Amniotic stem cell (primary cell): ENCODE results near the gene CLINT1.
A peak's percentile ranks its signal among the peaks of the same experiment; 100 is the strongest.

Source experiments
- DNase-seq: peaks from one replicate; lab custom pipeline; 2025; lab: John Stamatoyannopoulos, UW

The CLINT1 gene

DNA sequence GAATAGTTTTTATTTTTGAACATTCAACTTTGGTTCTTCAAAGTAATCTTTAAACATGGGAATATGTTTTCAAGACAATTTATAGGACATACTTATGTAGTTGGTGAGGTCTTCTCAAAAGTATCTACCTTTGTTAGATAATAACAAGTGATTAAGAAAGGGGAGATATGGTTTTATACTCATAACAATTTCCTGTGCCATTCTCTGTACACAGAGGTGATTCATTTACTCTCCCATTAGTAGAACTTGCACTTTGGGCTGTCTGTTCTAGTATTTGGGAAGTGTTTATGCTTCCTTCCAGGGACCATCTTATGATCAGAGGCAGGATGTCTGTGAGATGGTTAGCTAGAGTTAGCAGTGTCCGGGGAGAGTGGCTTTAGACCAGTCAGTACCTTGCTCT is 100.2 kb downstream of the CLINT1 start:
- DNase-seq, result no peak

DNA sequence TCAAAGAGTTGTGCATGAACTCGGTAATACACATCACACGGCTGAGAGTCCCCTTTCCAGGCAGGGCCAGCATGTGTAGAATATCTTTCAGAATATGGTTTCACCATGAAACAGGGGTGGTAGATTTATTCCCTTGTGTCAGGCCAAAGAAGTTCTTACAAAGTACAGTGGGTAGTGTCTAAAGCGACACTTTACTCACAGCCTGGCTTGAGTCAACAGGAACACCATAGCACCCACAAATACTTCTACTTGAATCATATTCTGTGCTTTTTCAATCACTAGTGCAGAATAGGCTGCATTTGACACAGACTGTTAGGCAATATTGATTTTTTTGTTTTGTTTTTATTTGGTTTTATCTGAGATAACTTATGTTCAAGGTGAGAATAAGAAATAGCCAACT is 102.8 kb downstream of the CLINT1 start:
- DNase-seq, result no peak

DNA sequence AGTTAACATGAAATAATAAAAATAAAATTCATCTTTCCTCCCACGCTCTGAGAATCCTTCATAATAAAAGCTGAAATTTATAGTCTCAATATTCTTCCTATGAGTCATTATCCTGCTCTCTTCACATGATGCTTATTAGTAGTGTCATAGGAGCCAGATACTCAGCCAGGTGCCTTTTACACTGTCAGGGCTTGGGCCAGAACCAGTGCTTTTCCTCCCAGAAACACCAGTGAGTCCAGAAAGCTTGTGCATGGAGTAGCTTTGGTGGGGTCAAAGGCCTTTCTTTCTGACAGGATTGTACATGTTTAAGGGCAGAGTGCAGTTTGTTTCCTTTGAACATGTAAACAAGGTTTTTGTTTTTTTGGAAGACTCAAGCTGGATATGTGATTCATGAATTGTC is 108.6 kb downstream of the CLINT1 start:
- no peak for DNase-seq

DNA sequence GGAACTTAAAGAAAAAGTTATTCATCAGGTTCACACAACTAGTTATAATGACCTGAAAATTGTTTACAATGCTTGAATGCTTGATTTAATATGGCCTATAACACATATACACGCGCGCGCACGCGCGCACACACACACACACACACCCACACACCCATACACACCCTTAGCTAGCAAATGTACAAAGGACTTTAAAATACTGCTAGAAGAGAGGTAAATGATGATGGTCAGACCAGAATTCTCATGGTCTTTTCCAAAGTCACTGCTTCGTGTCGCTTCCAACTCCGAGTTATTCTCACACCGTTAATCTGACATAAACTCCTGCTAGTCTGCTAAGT is 109.5 kb downstream of the CLINT1 start:
- DNase-seq, result no peak

DNA sequence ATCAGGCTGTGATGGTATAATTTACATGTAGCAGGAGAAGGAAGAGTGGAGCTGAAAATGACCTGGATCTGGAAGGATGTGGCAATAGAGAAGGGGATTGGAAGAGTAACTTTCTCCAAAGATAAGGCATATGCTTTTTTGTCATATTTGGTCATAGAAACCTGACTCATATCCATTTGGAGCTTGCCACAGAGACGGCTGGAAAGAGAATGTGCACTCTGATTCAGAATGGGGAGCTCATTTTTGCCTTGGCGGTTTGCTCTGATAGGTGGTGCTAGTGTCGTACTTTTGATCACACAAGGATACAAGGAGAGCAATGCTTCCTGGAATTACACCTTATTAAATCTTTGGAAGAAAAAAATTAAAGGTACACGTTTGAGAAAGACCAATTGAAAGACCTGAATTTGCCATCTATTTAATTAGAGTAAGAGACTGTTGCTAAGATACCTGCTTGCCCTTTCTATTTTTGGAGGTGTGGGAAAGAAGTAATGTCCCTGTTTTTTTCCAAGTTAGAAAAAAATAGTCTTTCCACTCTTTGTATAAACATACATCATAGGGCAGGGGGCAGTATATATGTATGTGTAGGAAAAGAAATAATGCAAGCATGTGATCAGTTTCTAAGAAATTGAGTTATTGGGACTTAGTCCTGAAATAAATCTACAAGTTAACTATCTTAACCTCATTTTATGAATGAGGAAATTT is 110.0 kb downstream of the CLINT1 start:
- DNase-seq, result peak; percentile 46

DNA sequence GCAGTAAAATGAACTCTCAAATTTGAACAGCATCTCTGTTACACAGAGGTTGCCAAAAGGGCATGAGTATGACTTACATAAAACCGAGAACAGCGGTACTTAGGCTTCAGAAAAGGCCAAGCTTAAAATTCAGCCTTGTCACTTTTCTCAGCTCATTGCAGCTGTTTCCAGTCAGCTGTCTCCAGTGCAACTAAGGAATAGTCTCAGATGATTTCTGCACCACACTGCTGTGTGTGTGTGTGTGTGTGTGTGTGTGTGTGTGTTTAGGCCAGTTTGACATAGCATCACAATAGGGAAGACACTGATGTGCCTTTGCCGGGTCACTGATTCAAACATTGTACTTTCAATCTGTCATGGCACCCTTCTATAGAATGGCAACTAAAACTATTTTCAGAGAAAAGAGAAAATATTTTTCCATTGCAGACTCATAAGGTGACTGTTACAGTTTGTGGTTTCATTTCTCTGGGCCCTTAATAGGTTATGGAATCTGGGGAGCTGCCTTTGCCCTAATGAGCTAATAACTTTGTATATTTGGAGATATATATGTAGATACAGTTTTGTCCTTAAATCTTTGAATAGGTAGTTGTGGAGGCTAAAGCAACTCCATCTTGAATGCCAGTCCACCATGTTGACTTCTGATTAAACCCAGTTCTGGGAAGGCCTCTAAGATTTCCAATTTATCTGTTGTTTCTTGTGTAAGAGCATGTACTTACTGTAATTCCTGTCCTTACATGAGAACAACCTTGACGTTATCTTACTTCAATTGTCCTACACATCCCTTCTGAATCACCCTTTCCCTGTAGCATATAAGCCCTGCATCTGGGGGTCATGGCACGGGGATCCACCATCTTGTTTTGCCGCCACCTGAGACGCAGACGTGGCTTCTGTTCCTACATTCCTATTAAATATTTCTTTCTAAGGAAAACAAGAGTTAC is 110.9 kb downstream of the CLINT1 start:
- no peak for DNase-seq

DNA sequence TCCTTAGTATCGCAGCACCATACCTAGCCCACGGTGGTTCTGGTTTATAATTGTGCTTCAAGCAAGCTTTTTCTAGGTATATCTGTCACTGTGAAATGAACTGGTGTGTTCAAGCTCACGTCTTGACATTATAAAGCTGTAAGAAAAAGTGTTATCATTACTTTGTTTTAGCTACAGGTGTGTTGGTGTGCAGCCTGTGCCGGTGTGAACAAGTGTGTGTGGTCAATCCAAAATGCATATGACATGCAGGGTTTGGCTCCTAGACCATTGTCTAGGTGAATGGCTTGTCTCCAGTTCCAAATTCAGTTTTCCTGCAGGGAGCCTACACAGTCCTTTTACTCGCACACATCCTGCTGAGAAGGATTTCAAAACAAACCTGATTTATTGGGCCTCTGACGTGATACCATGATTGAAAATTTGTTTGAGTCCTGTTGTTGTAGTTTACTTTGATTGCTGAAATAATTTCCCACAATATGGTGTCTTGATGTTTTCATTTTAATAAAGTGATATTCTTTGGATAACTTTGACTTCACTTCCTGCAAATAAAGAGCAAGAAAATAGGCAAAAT is 111.7 kb downstream of the CLINT1 start:
- no peak for DNase-seq

DNA sequence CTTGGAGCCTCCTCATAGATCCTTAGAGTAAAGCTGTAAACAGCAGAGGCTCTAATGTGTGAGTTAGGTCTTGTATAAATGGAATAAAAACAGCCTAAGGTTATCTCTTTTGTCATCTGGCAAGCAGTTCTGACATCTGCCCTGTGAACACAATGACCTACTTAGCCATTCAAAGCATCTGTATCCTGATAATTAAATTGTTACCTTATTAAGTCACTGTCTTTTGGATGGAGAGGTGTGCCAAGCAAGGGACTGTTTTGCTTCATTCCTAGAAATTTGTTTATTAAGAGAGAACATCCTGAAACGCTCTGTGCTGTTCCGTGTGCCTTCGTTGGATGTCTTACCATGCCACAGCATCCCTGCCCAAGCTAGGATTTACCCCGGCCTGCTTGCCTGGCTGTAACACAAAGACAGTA is 113.9 kb downstream of the CLINT1 start:
- DNase-seq, result no peak

DNA sequence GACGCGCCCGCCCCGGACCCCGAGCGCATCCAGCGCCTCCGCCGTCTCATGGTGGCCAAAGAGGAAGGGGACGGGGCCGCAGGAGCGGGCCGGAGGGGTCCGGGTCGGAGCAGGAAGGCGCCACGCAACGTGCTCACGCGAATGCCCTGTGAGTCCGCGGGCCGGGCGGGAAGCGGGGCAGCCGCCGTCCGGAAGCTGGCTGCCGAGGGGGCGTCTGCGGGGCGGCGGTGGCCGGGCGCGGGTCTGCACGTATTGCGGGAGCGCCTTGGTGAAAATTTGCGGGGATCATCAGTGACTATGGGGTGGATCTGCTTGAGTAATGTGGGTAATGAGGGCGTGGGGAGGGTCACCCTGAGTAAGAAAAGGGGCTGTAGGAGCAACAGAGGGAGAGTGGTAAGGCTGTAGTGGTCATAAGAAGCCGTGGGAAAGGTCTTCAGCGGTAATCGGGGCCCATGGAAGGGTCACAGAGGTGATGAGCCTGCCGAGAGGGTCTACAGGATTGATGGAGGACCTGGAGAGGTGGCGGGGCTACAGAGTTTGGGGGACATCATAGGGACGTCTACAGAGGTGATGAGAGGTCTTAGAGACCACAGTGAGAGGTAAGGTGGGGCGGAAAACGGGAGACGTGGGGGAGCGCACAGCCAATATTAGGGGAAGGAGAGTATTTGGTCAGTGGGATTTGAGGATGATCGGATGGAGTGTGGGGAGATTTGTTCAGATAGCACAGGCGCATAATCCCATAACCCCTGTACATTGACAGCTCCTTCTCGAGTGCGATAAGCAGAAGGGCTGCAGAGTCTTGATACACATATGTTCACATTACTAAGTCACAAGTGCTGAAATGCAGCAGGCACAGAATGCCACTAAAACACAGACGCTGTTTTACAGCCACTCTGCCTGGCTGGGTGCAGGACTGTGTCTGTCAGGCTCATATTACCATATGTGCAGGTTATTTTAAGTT is 114.6 kb downstream of the CLINT1 start:
- no peak for DNase-seq

DNA sequence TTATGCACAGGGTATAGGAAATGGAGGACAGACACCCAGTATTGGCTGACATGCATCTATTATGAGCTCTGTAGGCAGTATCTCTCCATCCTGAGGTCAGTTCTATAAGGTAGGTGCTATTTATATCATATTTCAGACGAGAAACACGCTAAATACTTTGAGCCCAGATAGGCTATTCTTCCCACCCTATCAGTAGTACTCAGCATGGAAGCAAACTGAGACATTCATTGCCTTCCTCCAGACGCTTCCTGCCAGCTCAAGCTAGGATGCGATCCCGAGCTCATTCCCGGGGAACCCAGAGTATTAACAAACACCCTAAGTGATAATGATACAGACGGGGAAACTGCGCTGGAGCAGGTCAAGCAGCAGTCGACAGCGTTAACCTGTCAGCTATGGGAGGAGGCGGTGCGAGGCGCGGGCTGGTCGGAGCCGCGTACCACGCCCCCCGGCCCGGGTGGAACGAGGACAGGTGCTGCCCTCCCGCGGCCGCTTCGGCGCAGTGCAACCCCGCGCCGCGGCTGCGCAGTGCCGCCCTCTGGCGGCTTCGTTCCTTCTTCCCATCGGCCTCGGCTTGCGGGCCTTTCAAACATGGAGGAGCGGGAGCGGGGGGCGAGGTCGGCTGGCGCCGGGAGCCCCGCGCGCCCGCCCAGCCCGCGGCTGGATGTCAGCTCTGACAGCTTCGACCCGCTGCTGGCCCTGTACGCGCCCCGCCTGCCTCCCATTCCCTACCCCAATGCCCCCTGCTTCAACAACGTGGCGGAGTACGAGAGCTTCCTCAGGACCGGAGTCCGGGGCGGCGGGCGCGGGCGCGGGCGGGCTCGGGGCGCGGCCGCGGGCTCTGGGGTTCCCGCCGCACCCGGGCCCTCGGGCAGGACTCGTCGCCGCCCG is 115.5 kb downstream of the CLINT1 start, which contains the start of gene LSM11:
Gene LSM11, plus strand, starts transcription at position 550 of the 888 bp plus-strand sequence. Its CDS starts 39 bp downstream, at position 589.
- DNase-seq, result peak; percentile 65

DNA sequence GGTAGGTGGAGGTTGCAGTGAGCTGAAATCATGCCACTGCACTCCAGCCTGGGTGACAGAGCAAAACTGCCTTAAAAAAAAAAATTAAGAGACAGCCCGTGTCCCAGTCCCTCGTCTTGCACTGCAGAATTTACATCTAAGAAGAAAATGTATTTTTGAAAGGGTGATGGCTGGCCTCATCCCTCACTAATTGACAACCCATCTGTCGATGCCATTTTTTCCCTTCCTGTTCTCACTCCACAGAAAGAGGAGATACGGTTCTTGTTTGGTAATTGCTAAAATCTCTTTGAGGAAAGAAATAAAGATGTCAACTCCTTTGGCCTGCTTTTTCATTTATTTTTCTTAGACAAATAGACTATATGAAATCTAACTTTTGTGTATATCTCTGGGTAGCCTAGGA is 117.8 kb downstream of the CLINT1 start:
- no peak for DNase-seq

DNA sequence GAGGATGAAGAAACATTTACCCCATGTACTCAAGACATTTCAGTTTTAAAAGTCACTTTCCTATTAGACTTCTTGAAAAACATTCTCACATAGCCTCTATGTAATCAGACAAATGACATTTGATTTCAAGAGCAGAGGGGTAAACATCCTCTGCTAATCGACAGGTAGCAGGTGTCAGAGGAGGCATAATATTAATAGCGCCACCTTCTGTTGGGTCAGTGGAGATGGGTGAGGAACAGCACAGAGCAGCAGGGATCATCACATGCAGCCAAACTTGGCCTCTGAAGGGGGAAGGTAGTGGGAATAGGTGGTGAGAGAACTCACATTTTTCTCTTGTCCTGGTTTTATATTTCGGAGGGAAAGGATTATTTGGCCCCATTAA is 118.7 kb downstream of the CLINT1 start:
- no peak for DNase-seq

DNA sequence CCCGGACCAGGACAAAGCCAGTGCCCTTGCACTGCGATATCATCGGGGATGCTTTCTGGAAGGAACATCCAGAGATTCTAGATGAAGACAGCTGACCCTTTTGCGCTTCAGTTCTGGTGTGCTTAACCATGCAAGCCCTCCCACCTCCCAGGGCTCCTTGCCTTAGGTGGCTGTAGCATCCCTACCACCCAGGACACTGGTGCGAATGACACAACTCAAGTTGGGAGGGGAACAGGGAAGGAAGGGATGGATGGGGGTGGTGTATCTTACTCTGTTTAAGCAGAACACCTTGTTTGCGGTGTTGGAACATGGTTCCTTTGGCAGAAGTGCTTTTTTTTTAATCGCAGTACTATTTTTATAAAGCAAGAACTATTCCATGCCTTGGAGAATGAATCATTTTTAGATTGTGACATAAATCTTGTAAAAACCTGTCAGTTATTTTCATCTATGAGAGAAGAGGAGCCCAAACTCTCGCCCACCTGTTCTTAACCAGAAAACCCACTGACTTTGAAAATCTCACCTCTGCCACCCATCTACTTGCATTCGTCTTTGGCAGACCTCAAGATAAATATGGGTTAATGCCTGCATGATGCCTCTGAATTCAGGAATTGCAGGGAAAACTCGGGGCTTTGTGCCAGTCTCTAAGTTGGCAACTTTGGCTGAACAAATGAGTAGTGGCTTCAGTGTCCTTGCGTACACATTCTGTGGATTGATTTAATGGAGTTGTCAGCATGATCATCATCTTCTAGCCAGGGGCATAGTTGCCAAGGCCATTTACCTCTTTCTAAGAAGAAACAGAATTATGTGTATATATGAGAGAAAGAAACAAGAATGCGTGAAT is 119.3 kb downstream of the CLINT1 start:
- DNase-seq, result no peak

DNA sequence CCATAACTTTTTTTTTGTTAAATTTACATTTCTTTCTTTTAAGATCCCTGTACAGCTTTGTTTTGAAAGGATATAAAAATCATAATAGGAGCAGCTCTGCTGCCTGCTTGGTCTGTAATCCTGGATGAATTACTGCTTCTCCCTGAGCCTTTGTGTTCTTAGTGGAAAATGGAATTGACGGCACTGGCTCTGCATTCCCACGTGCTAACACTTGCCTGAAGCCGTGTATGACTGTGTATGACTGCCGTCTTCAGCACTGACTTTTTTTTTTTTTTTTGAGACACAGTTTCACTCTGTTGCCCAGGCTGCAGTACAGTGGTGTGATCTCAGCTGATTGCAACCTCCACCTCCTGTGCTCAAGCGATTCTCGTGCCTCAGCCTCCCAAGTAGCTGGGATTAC is 123.0 kb downstream of the CLINT1 start:
- no peak for DNase-seq
